GM23248 (cell line): Measurements from ENCODE around the gene BLOC1S3.

Source experiments
- EZH2 ChIP-seq: fragments of 200-600 bp; sonication (generic); IDR thresholded peaks from 2 replicates; pipeline ENCODE4 v1.6.1; 2018; ENCODE audit warnings: antibody characterized with exemption, mild to moderate bottlenecking; ENCODE audit not compliant: insufficient read depth, poor library complexity, severe bottlenecking
- EZH2phosphoT487 ChIP-seq: fragments of 200-600 bp; sonication (generic); IDR thresholded peaks from 2 replicates; pipeline ENCODE4 v1.6.1; 2018; ENCODE audit warnings: antibody characterized with exemption, moderate library complexity, mild to moderate bottlenecking, low read depth; ENCODE audit not compliant: insufficient read depth

- no peak for TF ChIP-seq EZH2
- no peak for TF ChIP-seq EZH2phosphoT487
These were observed 41.3 kb upstream of the BLOC1S3 start for GRCh38 chr19:45137179-45137761.
